Peyer's patch (tissue), 4 donors: ENCODE results near the gene EMILIN2.

Experiments
- CTCF ChIP-seq, 6 experiments: fragments of 450-650 bp in 4 of 6; fragments of 200-600 bp in 2 of 6; sonication (generic) in 1 of 6; IDR thresholded peaks; one replicate each; pipeline ENCODE4 v1.5.1; 2017 to 2019; ENCODE audit warnings: antibody characterized with exemption in 6 of 6, mild to moderate bottlenecking in 3 of 6, moderate library complexity in 1 of 6
- POLR2A ChIP-seq, 2 donors: fragments of 450-650 bp; IDR thresholded peaks; one replicate each; pipeline ENCODE4 v1.5.1; 2017; ENCODE audit warnings: antibody characterized with exemption in 2 of 2, mild to moderate bottlenecking in 2 of 2, moderate library complexity in 2 of 2

DNA sequence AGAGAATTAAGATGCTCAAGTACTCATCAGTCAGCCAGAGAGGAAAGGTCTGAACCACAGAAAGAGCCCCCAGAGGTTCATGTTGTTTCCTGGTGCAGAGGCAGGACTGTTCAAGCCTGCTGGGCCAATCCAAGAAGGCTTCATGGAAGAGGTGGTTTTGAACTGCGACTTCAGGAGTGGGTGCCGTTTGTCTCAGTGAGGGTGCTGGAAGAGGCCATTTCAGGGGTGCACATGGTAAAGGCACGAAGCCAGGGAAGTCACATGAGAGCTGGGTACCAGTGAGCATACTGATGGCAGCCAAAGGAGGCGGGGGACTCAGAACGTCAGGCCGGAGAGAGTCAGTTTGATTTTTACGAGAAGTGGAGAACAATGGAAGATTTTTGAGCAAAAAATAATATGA lies 55.5 kb downstream of the EMILIN2 start:
- no peak for TF ChIP-seq CTCF (IDR thresholded peaks at IDR 0.05)
- no peak for TF ChIP-seq POLR2A (IDR thresholded peaks at IDR 0.05)
